BJ (cell line): ENCODE data around the gene NCAN. TPM values are rescaled to one million over a fixed set of nuclear protein-coding genes. Genes with fewer than 3 reads are reported as not detected.
"Not testable (repeated sequence)": the region's sequence is repeated elsewhere in the genome, so short reads cannot be mapped to it uniquely, and the experiment has no call there.

Source experiments
- CTCF ChIA-PET: fragments of 350-600 bp; formaldehyde crosslinking; extraction: SDS; loops from one replicate; lab custom pipeline; 2021; ENCODE audit warnings: antibody characterized with exemption, inconsistent platforms; lab: Yijun Ruan, JAX
- POLR2A ChIA-PET: fragments of 300-600 bp; sonication (Branson Sonifier 250); formaldehyde crosslinking; extraction: SDS; loops from one replicate; lab custom pipeline; 2021; ENCODE audit warnings: antibody characterized with exemption; lab: Charles Lee
- DNase-seq: peaks from one replicate; pipeline ENCODE4 v3.0.0-alpha.2; 2011; ENCODE audit warnings: low read depth
- H3K27me3 ChIP-seq: 2 replicates; pipeline ENCODE4 v1.6.0; 2011; ENCODE audit warnings: low read length; ENCODE audit not compliant: control insufficient read depth, insufficient read depth
- H3K36me3 ChIP-seq: 2 replicates; pipeline ENCODE4 v1.5.1; 2011; ENCODE audit warnings: low read length; ENCODE audit not compliant: control insufficient read depth, insufficient read depth
- H3K4me3 ChIP-seq: 2 replicates; pipeline ENCODE4 v1.5.1; 2011; ENCODE audit warnings: low read depth, mild to moderate bottlenecking, control low read depth, low read length
- polyA plus RNA-seq: library from polyadenylated mRNA; depleted of rRNA; stranded (reverse); fragments of >200 nt; gene quantifications from 2 replicates; pipeline ENCODE4 v1.2.3, GENCODE V29; 2011
- TF ChIP-seq, protein P1 (sequence below): IDR thresholded peaks from 2 replicates; pipeline ENCODE4 v1.5.1; 2011; ENCODE audit warnings: low read depth, mild to moderate bottlenecking, control low read depth, inconsistent platforms, low read length, moderate library complexity; ENCODE audit not compliant: insufficient read depth

Gene NCAN
- polyA plus RNA-seq, 1 experiment = not detected

DNA sequence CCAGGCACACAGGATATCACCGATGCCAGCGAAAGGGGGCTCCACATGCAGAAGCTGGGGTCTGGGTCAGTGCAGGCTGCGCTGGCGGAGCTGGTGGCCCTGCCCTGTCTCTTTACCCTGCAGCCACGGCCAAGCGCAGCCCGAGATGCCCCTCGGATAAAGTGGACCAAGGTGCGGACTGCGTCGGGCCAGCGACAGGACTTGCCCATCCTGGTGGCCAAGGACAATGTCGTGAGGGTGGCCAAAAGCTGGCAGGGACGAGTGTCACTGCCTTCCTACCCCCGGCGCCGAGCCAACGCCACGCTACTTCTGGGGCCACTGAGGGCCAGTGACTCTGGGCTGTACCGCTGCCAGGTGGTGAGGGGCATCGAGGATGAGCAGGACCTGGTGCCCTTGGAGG lies 7.2 kb downstream of the NCAN start:
- peaks cover 1% of the 10 kb centered on the region for H3K27me3 ChIP-seq
- H3K36me3 ChIP-seq = no peaks in the 10 kb centered on the region
- POLR2A ChIA-PET = no interaction called here
- no peak overlapping the region for H3K4me3 ChIP-seq
- DNase-seq = no peak
- TF ChIP-seq, protein P1, sequence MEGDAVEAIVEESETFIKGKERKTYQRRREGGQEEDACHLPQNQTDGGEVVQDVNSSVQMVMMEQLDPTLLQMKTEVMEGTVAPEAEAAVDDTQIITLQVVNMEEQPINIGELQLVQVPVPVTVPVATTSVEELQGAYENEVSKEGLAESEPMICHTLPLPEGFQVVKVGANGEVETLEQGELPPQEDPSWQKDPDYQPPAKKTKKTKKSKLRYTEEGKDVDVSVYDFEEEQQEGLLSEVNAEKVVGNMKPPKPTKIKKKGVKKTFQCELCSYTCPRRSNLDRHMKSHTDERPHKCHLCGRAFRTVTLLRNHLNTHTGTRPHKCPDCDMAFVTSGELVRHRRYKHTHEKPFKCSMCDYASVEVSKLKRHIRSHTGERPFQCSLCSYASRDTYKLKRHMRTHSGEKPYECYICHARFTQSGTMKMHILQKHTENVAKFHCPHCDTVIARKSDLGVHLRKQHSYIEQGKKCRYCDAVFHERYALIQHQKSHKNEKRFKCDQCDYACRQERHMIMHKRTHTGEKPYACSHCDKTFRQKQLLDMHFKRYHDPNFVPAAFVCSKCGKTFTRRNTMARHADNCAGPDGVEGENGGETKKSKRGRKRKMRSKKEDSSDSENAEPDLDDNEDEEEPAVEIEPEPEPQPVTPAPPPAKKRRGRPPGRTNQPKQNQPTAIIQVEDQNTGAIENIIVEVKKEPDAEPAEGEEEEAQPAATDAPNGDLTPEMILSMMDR = no peak
- CTCF ChIA-PET = no interaction called here

DNA sequence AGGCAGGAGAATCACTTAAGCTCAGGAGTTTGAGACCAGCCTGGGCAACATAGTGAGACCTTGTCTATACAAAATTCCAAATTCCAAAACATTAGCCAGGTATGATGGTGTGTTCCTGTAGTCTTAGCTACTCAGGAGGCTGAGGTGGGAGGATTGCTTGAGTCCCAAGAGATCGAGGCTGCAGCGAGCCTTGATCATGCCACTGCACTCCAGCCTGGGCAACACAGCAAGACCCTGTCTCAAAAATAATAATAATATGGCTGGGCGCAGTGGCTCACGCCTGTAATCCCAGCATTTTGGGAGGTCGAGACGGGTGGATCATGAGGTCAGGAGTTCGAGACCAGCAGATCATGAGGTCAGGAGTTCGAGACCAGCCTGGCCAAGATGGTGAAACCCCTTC lies 9.2 kb downstream of the NCAN start:
- H3K27me3 ChIP-seq, H3K4me3 ChIP-seq, CTCF ChIA-PET, H3K36me3 ChIP-seq, POLR2A ChIA-PET, DNase-seq: not testable (repeated sequence)

DNA sequence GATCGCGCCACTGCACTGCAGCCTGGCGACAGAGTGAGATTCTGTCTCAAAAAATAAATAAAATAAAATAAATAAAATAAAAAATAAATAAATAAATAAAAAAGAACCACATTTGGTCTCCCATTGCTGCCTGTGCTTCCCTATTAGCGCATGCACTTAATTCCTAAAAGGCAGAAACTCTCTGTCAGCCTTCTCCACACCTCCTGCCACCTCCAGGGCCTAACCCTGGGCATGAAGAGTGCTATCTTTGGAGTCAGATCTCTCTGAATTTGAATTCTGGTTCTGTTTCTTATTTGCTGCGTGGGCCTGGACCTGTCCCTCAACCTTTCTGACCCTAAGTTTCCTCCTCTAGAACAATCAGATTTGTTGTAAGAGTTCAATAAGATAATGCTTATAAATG lies 11.3 kb downstream of the NCAN start:
- CTCF ChIA-PET = no interaction called here

DNA sequence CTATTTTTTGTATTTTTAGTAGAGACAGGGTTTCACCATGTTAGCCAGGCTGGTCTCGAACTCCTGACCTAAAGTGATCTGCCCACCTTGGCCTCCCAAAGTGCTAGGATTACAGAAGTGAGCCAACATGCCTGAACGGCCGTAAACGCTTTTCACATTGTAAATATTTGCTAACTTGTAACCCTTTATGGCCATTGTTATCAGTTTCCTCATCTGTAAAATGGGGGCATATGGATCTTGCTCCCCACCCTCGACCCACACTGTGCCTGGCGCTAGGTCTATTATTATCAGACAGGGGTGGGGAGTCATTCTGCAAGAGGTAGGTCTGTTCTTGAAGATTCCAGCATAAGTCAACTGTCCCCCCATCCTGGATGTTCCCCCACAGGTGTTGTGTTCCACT lies 11.9 kb downstream of the NCAN start:
- Histone ChIP-seq H3K4me3 (no peak overlapping the region), H3K36me3 (no peaks in the 10 kb centered on the region), H3K27me3 (peaks cover 7% of the 10 kb centered on the region)
- CTCF ChIA-PET = interaction anchor here (0.9 to 2.6 kb wide), 3 partner anchors 10 to 18 kb away, joined by 3 to 14 read pairs (median 3); no protein-coding TSS in a partner anchor
- POLR2A ChIA-PET = no interaction called here
- DNase-seq = no peak
- TF ChIP-seq, protein P1 = no peak

More for the DNA sequence above, 11.3 kb downstream of the NCAN start:
- Histone ChIP-seq H3K4me3 (no peak overlapping the region), H3K36me3 (no peaks in the 10 kb centered on the region), H3K27me3 (peaks cover 5% of the 10 kb centered on the region)
- DNase-seq = no peak
- POLR2A ChIA-PET = no interaction called here
- TF ChIP-seq, protein P1 = no peak

DNA sequence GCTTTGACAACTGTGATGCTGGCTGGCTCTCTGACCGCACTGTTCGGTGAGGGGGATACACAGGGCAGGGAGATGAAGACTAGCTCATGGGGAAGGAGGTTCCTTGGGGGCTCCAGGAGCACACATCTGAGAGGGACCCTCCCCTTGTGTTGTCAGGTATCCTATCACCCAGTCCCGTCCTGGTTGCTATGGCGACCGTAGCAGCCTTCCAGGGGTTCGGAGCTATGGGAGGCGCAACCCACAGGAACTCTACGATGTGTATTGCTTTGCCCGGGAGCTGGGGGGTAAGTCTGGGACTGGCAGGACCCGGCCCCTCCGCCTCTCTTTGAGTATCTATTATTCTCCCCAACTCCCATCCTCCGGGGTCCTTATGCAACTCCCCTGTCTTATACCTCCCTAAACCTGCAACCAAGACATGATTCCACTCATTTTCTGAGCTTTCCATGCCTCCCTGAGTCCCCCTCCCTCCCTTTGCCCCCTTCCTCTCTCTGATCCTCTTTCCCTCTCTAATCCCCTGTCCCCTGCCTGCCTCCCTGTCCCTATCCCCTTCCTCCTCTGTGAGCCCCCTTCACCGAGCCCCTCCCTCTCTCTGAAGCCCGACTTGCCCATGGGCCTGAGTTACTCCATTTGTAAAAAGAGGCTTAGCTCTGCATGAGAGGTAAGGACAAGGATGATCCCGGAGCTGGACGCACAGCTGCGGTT lies 12.5 kb downstream of the NCAN start:
- DNase-seq = no peak
- CTCF ChIA-PET = interaction anchor here (0.9 to 2.6 kb wide), 4 partner anchors 9 to 19 kb away, joined by 3 to 14 read pairs (median 8); no protein-coding TSS in a partner anchor
- Histone ChIP-seq H3K4me3 (no peak overlapping the region; the same call in 1 of the 2 replicates), H3K36me3 (no peaks in the 10 kb centered on the region), H3K27me3 (peaks cover 8% of the 10 kb centered on the region)
- TF ChIP-seq, protein P1 = no peak
- POLR2A ChIA-PET = no interaction called here
